DMS79 (cell line): Measurements from ENCODE around the gene SLC2A3.
"Not testable (repeated sequence)": the region's sequence is repeated elsewhere in the genome, so short reads cannot be mapped to it uniquely, and the experiment has no call there.

Experiments used
- DNase-seq: peaks from one replicate; lab custom pipeline; 2025; lab: John Stamatoyannopoulos, UW

SLC2A3 gene

GRCh38 chr12:7950230-7950943 is 14.4 kb upstream of the SLC2A3 start:
- not testable (repeated sequence) for DNase-seq

- no peak for DNase-seq
Observed at GRCh38 chr12:7948589-7949260, 12.7 kb upstream of the SLC2A3 start.

- DNase-seq: no peak
Observed at GRCh38 chr12:7947011-7947410, 11.0 kb upstream of the SLC2A3 start.

GRCh38 chr12:7944760-7945159 is 8.8 kb upstream of the SLC2A3 start:
- DNase-seq: not testable (repeated sequence)

GRCh38 chr12:7940906-7941305 is 4.9 kb upstream of the SLC2A3 start:
- no peak for DNase-seq

GRCh38 chr12:7937833-7938506 is 2.0 kb upstream of the SLC2A3 start:
- DNase-seq: no peak

GRCh38 chr12:7934889-7935492 is 996 bp downstream of the SLC2A3 start:
- DNase-seq: no peak

- no peak for DNase-seq
Observed at GRCh38 chr12:7934091-7934888, 1.7 kb downstream of the SLC2A3 start.

GRCh38 chr12:7933255-7933726 is 2.7 kb downstream of the SLC2A3 start:
- DNase-seq: no peak

- not testable (repeated sequence) for DNase-seq
Observed at GRCh38 chr12:7932599-7933240, 3.3 kb downstream of the SLC2A3 start.

GRCh38 chr12:7929083-7929792 is 6.7 kb downstream of the SLC2A3 start:
- no peak for DNase-seq

GRCh38 chr12:7927470-7927869 is 8.5 kb downstream of the SLC2A3 start:
- no peak for DNase-seq

- DNase-seq: not testable (repeated sequence)
Observed at GRCh38 chr12:7926068-7926666, 9.8 kb downstream of the SLC2A3 start.

- DNase-seq: no peak
Observed at GRCh38 chr12:7923241-7924236, 12.4 kb downstream of the SLC2A3 start.

GRCh38 chr12:7921181-7921580 is 14.8 kb downstream of the SLC2A3 start:
- not testable (repeated sequence) for DNase-seq

GRCh38 chr12:7918268-7918590 is 17.8 kb downstream of the SLC2A3 start:
- DNase-seq: not testable (repeated sequence)

- DNase-seq: no peak
Observed at GRCh38 chr12:7917392-7918267, 18.4 kb downstream of the SLC2A3 start.

- DNase-seq: no peak
Observed at GRCh38 chr12:7916936-7917335, 19.1 kb downstream of the SLC2A3 start.
